OCI-LY1 (cell line): ENCODE data around the gene MAP3K10.

Experiments used
- H2AFZ ChIP-seq: fragments of 200-600 bp; sonication (generic), shearing (Covaris generic); 2 replicates; pipeline ENCODE4 v1.6.0; 2014; ENCODE audit warnings: antibody characterized with exemption, mild to moderate bottlenecking, low read length
- H3F3A ChIP-seq: fragments of 200-600 bp; sonication (generic), shearing (Covaris generic); 2 replicates; pipeline ENCODE4 v1.6.0; 2014; ENCODE audit warnings: mild to moderate bottlenecking, antibody characterized with exemption, low read length, moderate library complexity; ENCODE audit not compliant: insufficient read depth
- H3K27ac ChIP-seq: fragments of 200-600 bp; sonication (generic); 2 replicates; pipeline ENCODE4 v1.5.1; 2014; ENCODE audit warnings: low read length, mixed run types, mild to moderate bottlenecking, low read depth; ENCODE audit not compliant: poor library complexity, severe bottlenecking
- H3K27me3 ChIP-seq: fragments of 200-600 bp; sonication (generic); 2 replicates; pipeline ENCODE4 v1.6.0; 2014; ENCODE audit warnings: antibody characterized with exemption, mild to moderate bottlenecking, low read length, moderate library complexity; ENCODE audit not compliant: insufficient read depth
- H3K36me3 ChIP-seq: fragments of 200-600 bp; sonication (generic); 2 replicates; pipeline ENCODE4 v1.6.1; 2014; ENCODE audit warnings: mild to moderate bottlenecking, antibody characterized with exemption, low read length, moderate library complexity, mixed read lengths; ENCODE audit not compliant: insufficient read depth
- H3K4me1 ChIP-seq: fragments of 200-600 bp; sonication (generic); 2 replicates; pipeline ENCODE4 v1.5.1; 2014; ENCODE audit warnings: mild to moderate bottlenecking, low read length, moderate library complexity; ENCODE audit not compliant: insufficient read depth, severe bottlenecking
- H3K4me2 ChIP-seq: fragments of 200-600 bp; sonication (generic), shearing (Covaris generic); 2 replicates; pipeline ENCODE4 v1.6.1; 2014; ENCODE audit warnings: low read length
- H3K4me3 ChIP-seq: fragments of 200-600 bp; sonication (generic); 2 replicates; pipeline ENCODE4 v1.5.1; 2014; ENCODE audit warnings: low read length, low read depth, mild to moderate bottlenecking, mixed read lengths; ENCODE audit not compliant: poor library complexity, severe bottlenecking
- H3K79me2 ChIP-seq: fragments of 200-600 bp; shearing (Covaris generic); 2 replicates; pipeline ENCODE4 v1.6.1; 2016; ENCODE audit warnings: mixed run types, low read length, mixed read lengths; ENCODE audit not compliant: insufficient read depth
- H3K9ac ChIP-seq: fragments of 200-600 bp; sonication (generic), shearing (Covaris generic); 2 replicates; pipeline ENCODE4 v1.6.1; 2014; ENCODE audit warnings: mild to moderate bottlenecking, low read length, mixed read lengths
- H3K9me2 ChIP-seq: fragments of 200-600 bp; sonication (generic), shearing (Covaris generic); 2 replicates; pipeline ENCODE4 v1.6.1; 2014; ENCODE audit warnings: low read depth, mild to moderate bottlenecking, low read length, mixed read lengths
- H3K9me3 ChIP-seq: fragments of 200-600 bp; shearing (Covaris generic); 2 replicates; pipeline ENCODE4 v1.6.1; 2014; ENCODE audit warnings: low read length, mixed read lengths
- H4K20me1 ChIP-seq: fragments of 200-600 bp; sonication (generic), shearing (Covaris generic); 2 replicates; pipeline ENCODE4 v1.6.0; 2016; ENCODE audit warnings: mild to moderate bottlenecking, low read length; ENCODE audit not compliant: insufficient read depth
- EZH2 ChIP-seq: fragments of 200-600 bp; sonication (generic), shearing (Covaris generic); IDR thresholded peaks from 2 replicates; pipeline ENCODE4 v1.8.0; 2017; ENCODE audit warnings: borderline replicate concordance, mixed run types, mild to moderate bottlenecking, antibody characterized with exemption, low read length, moderate library complexity, mixed read lengths
- TF ChIP-seq, protein P1 (sequence below): fragments of 200-600 bp; sonication (generic), shearing (Covaris generic); IDR thresholded peaks from 2 replicates; pipeline ENCODE4 v1.5.1; 2017; ENCODE audit warnings: mild to moderate bottlenecking, antibody characterized with exemption, low read length, moderate library complexity, mixed read lengths

MAP3K10 gene

GRCh38 chr19:40261631-40262030, 70.4 kb downstream of the MAP3K10 start:
- Histone ChIP-seq H3K4me2 (no peak overlapping the region), H3K9ac (no peak overlapping the region), H3K36me3 (peaks cover 64% of the 10 kb centered on the region), H4K20me1 (no peaks in the 10 kb centered on the region), H3K9me2 (no peaks in the 10 kb centered on the region), H3F3A (no peaks in the 10 kb centered on the region), H2AFZ (no peak overlapping the region), H3K79me2 (peaks cover 28% of the 10 kb centered on the region), H3K4me1 (no peaks in the 10 kb centered on the region), H3K9me3 (peaks cover 3% of the 10 kb centered on the region; the same call in 1 of the 2 replicates), H3K27ac (no peak overlapping the region), H3K27me3 (no peaks in the 10 kb centered on the region), H3K4me3 (no peak overlapping the region)
- TF ChIP-seq, protein P1, sequence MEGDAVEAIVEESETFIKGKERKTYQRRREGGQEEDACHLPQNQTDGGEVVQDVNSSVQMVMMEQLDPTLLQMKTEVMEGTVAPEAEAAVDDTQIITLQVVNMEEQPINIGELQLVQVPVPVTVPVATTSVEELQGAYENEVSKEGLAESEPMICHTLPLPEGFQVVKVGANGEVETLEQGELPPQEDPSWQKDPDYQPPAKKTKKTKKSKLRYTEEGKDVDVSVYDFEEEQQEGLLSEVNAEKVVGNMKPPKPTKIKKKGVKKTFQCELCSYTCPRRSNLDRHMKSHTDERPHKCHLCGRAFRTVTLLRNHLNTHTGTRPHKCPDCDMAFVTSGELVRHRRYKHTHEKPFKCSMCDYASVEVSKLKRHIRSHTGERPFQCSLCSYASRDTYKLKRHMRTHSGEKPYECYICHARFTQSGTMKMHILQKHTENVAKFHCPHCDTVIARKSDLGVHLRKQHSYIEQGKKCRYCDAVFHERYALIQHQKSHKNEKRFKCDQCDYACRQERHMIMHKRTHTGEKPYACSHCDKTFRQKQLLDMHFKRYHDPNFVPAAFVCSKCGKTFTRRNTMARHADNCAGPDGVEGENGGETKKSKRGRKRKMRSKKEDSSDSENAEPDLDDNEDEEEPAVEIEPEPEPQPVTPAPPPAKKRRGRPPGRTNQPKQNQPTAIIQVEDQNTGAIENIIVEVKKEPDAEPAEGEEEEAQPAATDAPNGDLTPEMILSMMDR, result no peak
- no peak for TF ChIP-seq EZH2

GRCh38 chr19:40262422-40262821, 71.2 kb downstream of the MAP3K10 start:
- Histone ChIP-seq H3K9ac (no peak overlapping the region), H3K9me2 (no peaks in the 10 kb centered on the region), H3K27me3 (no peaks in the 10 kb centered on the region), H3K4me2 (no peak overlapping the region), H3K4me3 (no peak overlapping the region), H3F3A (no peaks in the 10 kb centered on the region), H3K4me1 (no peaks in the 10 kb centered on the region), H3K79me2 (peaks cover 29% of the 10 kb centered on the region), H3K27ac (no peak overlapping the region), H2AFZ (no peak overlapping the region), H4K20me1 (no peaks in the 10 kb centered on the region), H3K36me3 (peaks cover 56% of the 10 kb centered on the region), H3K9me3 (peaks cover 3% of the 10 kb centered on the region; the same call in 1 of the 2 replicates)
- TF ChIP-seq, protein P1, result no peak
- no peak for TF ChIP-seq EZH2

DNA sequence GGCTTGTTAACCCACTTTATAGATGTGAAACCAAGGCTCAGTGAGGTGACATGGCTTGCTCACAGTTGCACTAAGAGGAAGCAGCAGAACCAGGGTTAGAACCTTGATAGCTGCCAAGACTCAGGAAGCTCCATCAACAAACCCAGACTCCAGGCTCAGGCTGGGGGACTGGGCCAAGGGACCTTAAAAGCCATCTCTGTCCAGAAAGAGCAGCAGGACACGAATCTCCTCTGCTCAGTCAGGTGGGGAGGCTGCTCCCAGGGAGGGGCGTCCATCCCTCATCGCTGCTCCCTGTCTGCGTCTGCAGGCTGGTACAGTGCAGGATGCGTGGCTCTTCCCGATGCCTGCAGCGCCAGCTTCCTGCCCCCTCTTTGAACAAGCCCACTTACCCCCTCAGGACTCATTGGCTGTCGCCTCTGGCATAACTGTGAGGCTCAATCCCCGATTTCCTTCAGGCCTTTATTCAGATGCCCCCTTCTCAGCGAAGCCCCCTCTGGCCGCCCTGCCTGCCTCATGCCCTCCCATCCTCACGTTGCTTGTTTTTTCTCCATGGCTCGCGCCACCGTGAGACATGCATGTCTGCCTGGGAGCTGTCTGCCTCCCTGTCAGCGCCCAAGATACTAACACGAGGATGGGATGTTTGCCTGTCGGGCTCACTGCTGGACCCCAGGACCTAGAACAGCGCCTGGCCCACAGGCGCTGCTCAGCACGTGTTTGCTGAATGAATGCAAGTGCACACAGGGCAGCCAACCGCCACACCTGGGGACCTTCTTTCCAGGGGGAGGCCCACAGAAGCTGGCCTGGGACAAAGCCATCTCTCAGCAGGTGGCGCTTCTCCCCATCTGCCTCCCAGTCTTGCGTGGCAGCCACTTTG, 72.5 kb downstream of the MAP3K10 start:
- Histone ChIP-seq H3K4me3 (no peak overlapping the region), H3F3A (no peaks in the 10 kb centered on the region), H2AFZ (no peak overlapping the region), H3K36me3 (peaks cover 55% of the 10 kb centered on the region), H3K9me3 (peaks cover 3% of the 10 kb centered on the region; the same call in 1 of the 2 replicates), H3K79me2 (peaks cover 35% of the 10 kb centered on the region), H3K4me1 (peaks cover 8% of the 10 kb centered on the region), H4K20me1 (no peaks in the 10 kb centered on the region), H3K27ac (no peak overlapping the region), H3K4me2 (no peak overlapping the region), H3K9me2 (no peaks in the 10 kb centered on the region), H3K27me3 (no peaks in the 10 kb centered on the region), H3K9ac (no peak overlapping the region)
- TF ChIP-seq EZH2, result no peak
